Naive thymus-derived CD4-positive, alpha-beta T cell (primary cell): Measurements from ENCODE around the gene ADD3. TPM values are rescaled to one million over a fixed set of nuclear protein-coding genes. Genes with fewer than 3 reads are reported as not detected.
A peak's percentile ranks its signal among the peaks of the same experiment; 100 is the strongest.

Experiments
- ATAC-seq: fragments of 150-1000 bp; cut with Tn5 transposase; 2 replicates; pipeline ENCODE4 v1.10.0; 2021; ENCODE audit warnings: mild to moderate bottlenecking, moderate library complexity
- CTCF ChIA-PET: fragments of 350-600 bp; sonication (Branson Sonifier 250); formaldehyde crosslinking; loops from one replicate; lab custom pipeline; 2021; ENCODE audit warnings: antibody characterized with exemption; lab: Charles Lee
- POLR2A ChIA-PET: fragments of 350-600 bp; sonication (Branson Sonifier 250); formaldehyde crosslinking; loops from one replicate; lab custom pipeline; 2021; ENCODE audit warnings: antibody characterized with exemption, inconsistent platforms; lab: Charles Lee
- DNase-seq, 9 donors: peaks; one replicate each; pipeline versions ENCODE4 v3.0.0 to v3.0.0-alpha.2; 2020 to 2022; ENCODE audit warnings: mixed read lengths in 1 of 9
- H3K27ac ChIP-seq: one replicate; pipeline ENCODE4 v1.7.0; 2013; ENCODE audit warnings: mild to moderate bottlenecking, low read depth, low read length, moderate library complexity
- H3K27me3 ChIP-seq, 2 donors: one replicate each; pipeline ENCODE4 v1.7.0; 2013; ENCODE audit warnings: low read length in 2 of 2, mild to moderate bottlenecking in 2 of 2, moderate library complexity in 2 of 2; ENCODE audit not compliant: control insufficient read depth in 2 of 2, insufficient read depth in 2 of 2
- H3K36me3 ChIP-seq, 3 experiments: 1 replicate in 2 of 3; 2 replicates in 1 of 3; pipeline ENCODE4 v1.7.0; 2013; ENCODE audit warnings: low read length in 3 of 3, mild to moderate bottlenecking in 3 of 3, moderate library complexity in 1 of 3; ENCODE audit not compliant: insufficient read depth in 3 of 3, control insufficient read depth in 2 of 3
- H3K4me1 ChIP-seq, 2 donors: one replicate each; pipeline ENCODE4 v1.7.0; 2013; ENCODE audit warnings: low read length in 2 of 2, mild to moderate bottlenecking in 2 of 2, moderate library complexity in 1 of 2; ENCODE audit not compliant: control insufficient read depth in 2 of 2, insufficient read depth in 2 of 2
- H3K4me3 ChIP-seq: 2 replicates; pipeline ENCODE4 v1.7.0; 2013; ENCODE audit warnings: mild to moderate bottlenecking, low read length
- H3K9me3 ChIP-seq, 3 experiments: 1 replicate in 2 of 3; 2 replicates in 1 of 3; pipeline ENCODE4 v1.7.0; 2013; ENCODE audit warnings: low read length in 3 of 3; ENCODE audit not compliant: control insufficient read depth in 2 of 3
- H3K27ac Mint-ChIP-seq, 9 donors: one replicate each; pipeline ENCODE4 v1.8.0; 2020 to 2022; ENCODE audit warnings: mixed read lengths in 9 of 9, mild to moderate bottlenecking in 8 of 9, moderate library complexity in 5 of 9, inconsistent platforms in 2 of 9
- H3K27me3 Mint-ChIP-seq, 5 donors: one replicate each; pipeline ENCODE4 v1.8.0; 2021 to 2022; ENCODE audit warnings: mixed read lengths in 5 of 5, mild to moderate bottlenecking in 1 of 5
- H3K36me3 Mint-ChIP-seq, 5 donors: one replicate each; pipeline ENCODE4 v1.8.0; 2020 to 2022; ENCODE audit warnings: mixed read lengths in 5 of 5, mild to moderate bottlenecking in 3 of 5, inconsistent platforms in 1 of 5
- H3K4me1 Mint-ChIP-seq, 7 donors: one replicate each; pipeline ENCODE4 v1.8.0; 2020 to 2022; ENCODE audit warnings: mixed read lengths in 7 of 7, mild to moderate bottlenecking in 3 of 7, inconsistent platforms in 1 of 7
- H3K4me3 Mint-ChIP-seq, 10 donors: one replicate each; pipeline ENCODE4 v1.8.0; 2020 to 2022; ENCODE audit warnings: mild to moderate bottlenecking in 10 of 10, mixed read lengths in 10 of 10, moderate library complexity in 6 of 10, inconsistent platforms in 2 of 10
- H3K9me3 Mint-ChIP-seq, 11 donors: one replicate each; pipeline ENCODE4 v1.8.0; 2020 to 2022; ENCODE audit warnings: mixed read lengths in 11 of 11, mild to moderate bottlenecking in 4 of 11, inconsistent platforms in 1 of 11, moderate library complexity in 1 of 11
- intact Hi-C, 2 donors: fragments of 100-400 bp; cut with micrococcal nuclease; formaldehyde crosslinking; loops; one replicate each; pipeline ENCODE4 v1.15.1; 2023
- polyA plus RNA-seq, 2 donors: library from polyadenylated mRNA; unstranded; fragments of 300-500 nt; fragmentation: Illumina TruSeq; gene quantifications; one replicate each; pipeline ENCODE4 v1.2.3, GENCODE V29; 2021
- total RNA-seq, 6 experiments: library from RNA in 5 of 6; stranded (reverse) in 5 of 6; gene quantifications; 1 replicate in 5 of 6; 2 replicates in 1 of 6; pipeline ENCODE4 v1.2.3 and lab custom pipeline; 2021 to 2026

Gene ADD3
- total and polyA plus RNA-seq, 7 experiments from 2014 or later = 281 to 535 (median 450) TPM

- DNase-seq (peak in 7 of 9 donors; percentile 63 to 81 (median 76)), ATAC-seq (peak; percentile 79)
- intact Hi-C loops = loop anchor here (1.0 to 5.0 kb wide), 8 partner anchors 18 to 359 kb away; partner anchors contain the start of gene DUSP5 (in 1 of the 2)
- H3K27me3 Mint-ChIP-seq = no peaks in the 10 kb centered on the region
- H3K27ac Mint-ChIP-seq = peak overlapping the region in 7 of 9 donors; percentile 5 to 83 (median 37)
- ChIA-PET CTCF (interaction anchor here (0.6 to 2.9 kb wide), 37 partner anchors 9 to 500 kb away, joined by 3 to 39 read pairs (median 4); partner anchors contain the start of genes MXI1 and SMNDC1), POLR2A (interaction anchor here (0.7 to 9.3 kb wide), 9 partner anchors 14 to 167 kb away, joined by 3 to 107 read pairs (median 3); partner anchors contain the start of genes MXI1 and SMNDC1)
- H3K36me3 ChIP-seq = peaks cover 0 to 13% (median under 1%) of the 10 kb centered on the region in 3 experiments
- peaks cover 22 to 45% (median 41%) of the 10 kb centered on the region in 7 donors for H3K4me1 Mint-ChIP-seq
- H3K27ac ChIP-seq = no peak overlapping the region
- no peaks in the 10 kb centered on the region for H3K27me3 ChIP-seq
- peaks cover 0 to 9% (median under 1%) of the 10 kb centered on the region in 5 donors for H3K36me3 Mint-ChIP-seq
- peaks cover 14 to 20% of the 10 kb centered on the region in 2 donors for H3K4me1 ChIP-seq
- H3K9me3 Mint-ChIP-seq = peaks cover 0 to 2% (median 0%) of the 10 kb centered on the region in 11 donors
- no peaks in the 10 kb centered on the region for H3K9me3 ChIP-seq
- no peak overlapping the region for H3K4me3 Mint-ChIP-seq
- H3K4me3 ChIP-seq = no peak overlapping the region
Measured at GRCh38 chr10:110138197-110138812, 130.5 kb downstream of the ADD3 start.

GRCh38 chr10:110141185-110141584 lies 133.4 kb downstream of the ADD3 start:
- Histone ChIP-seq H3K4me1 (peaks cover 14 to 20% of the 10 kb centered on the region in 2 donors), H3K36me3 (no peaks in the 10 kb centered on the region), H3K4me3 (no peak overlapping the region), H3K27ac (no peak overlapping the region), H3K27me3 (no peaks in the 10 kb centered on the region), H3K9me3 (no peaks in the 10 kb centered on the region)
- intact Hi-C loops = no loop called here
- Mint-ChIP-seq H3K4me1 (peaks cover 24 to 48% (median 43%) of the 10 kb centered on the region in 7 donors), H3K36me3 (peaks cover 0 to 7% (median 0%) of the 10 kb centered on the region in 5 donors), H3K9me3 (peaks cover 0 to 2% (median 0%) of the 10 kb centered on the region in 11 donors), H3K4me3 (peak overlapping the region in 2 of 10 donors; percentile 20 to 50), H3K27me3 (peaks cover 0 to 17% (median 0%) of the 10 kb centered on the region in 5 donors), H3K27ac (peak overlapping the region in 5 of 9 donors; percentile 10 to 72 (median 36))
- no peak for DNase-seq
- ChIA-PET CTCF (interaction anchor here (0.7 to 3.0 kb wide), 7 partner anchors 10 to 151 kb away, joined by 3 to 19 read pairs (median 3); no protein-coding TSS in a partner anchor), POLR2A (interaction anchor here (0.9 to 9.3 kb wide), 4 partner anchors 9 to 88 kb away, joined by 3 to 107 read pairs (median 3); partner anchors contain the start of gene MXI1)
- ATAC-seq = peak; percentile 52

- no peak overlapping the region for H3K27ac ChIP-seq
- no peaks in the 10 kb centered on the region for H3K9me3 ChIP-seq
- ChIA-PET CTCF (interaction anchor here (0.9 to 3.0 kb wide), 6 partner anchors 15 to 150 kb away, joined by 3 to 19 read pairs (median 3); no protein-coding TSS in a partner anchor), POLR2A (interaction anchor here (0.8 to 9.3 kb wide), 5 partner anchors 10 to 87 kb away, joined by 3 to 107 read pairs (median 3); partner anchors contain the start of gene MXI1)
- H3K4me3 ChIP-seq = no peak overlapping the region
- H3K4me1 Mint-ChIP-seq = peaks cover 23 to 45% (median 40%) of the 10 kb centered on the region in 7 donors
- no peaks in the 10 kb centered on the region for H3K36me3 ChIP-seq
- H3K9me3 Mint-ChIP-seq = peaks cover 0 to 2% (median 0%) of the 10 kb centered on the region in 11 donors
- H3K4me1 ChIP-seq = peaks cover 14 to 20% of the 10 kb centered on the region in 2 donors
- H3K36me3 Mint-ChIP-seq = peaks cover 0 to 5% (median 0%) of the 10 kb centered on the region in 5 donors
- H3K27me3 Mint-ChIP-seq = peaks cover 0 to 25% (median 0%) of the 10 kb centered on the region in 5 donors
- H3K4me3 Mint-ChIP-seq = peak overlapping the region in 1 of 10 donors; percentile 3
- ATAC-seq (no peak), DNase-seq (no peak)
- H3K27me3 ChIP-seq = no peaks in the 10 kb centered on the region
- intact Hi-C loops = no loop called here
- H3K27ac Mint-ChIP-seq = peak overlapping the region in 6 of 9 donors; percentile 22 to 64 (median 40)
Measured at GRCh38 chr10:110141871-110142635, 134.3 kb downstream of the ADD3 start.

- H3K9me3 ChIP-seq = no peaks in the 10 kb centered on the region
- peak overlapping the region in 1 of 10 donors; percentile 2 for H3K4me3 Mint-ChIP-seq
- ATAC-seq (no peak), DNase-seq (no peak)
- peaks cover 0 to 3% (median 0%) of the 10 kb centered on the region in 5 donors for H3K36me3 Mint-ChIP-seq
- H3K4me3 ChIP-seq = no peak overlapping the region
- peaks cover 16 to 36% (median 32%) of the 10 kb centered on the region in 7 donors for H3K4me1 Mint-ChIP-seq
- peaks cover 0 to 32% (median 0%) of the 10 kb centered on the region in 5 donors for H3K27me3 Mint-ChIP-seq
- H3K27me3 ChIP-seq = no peaks in the 10 kb centered on the region
- peaks cover 6 to 17% of the 10 kb centered on the region in 2 donors for H3K4me1 ChIP-seq
- no peak overlapping the region for H3K27ac ChIP-seq
- ChIA-PET POLR2A (interaction anchor here (1.0 to 9.3 kb wide), 4 partner anchors 14 to 83 kb away, joined by 3 to 107 read pairs (median 4); partner anchors contain the start of gene MXI1), CTCF (interaction anchor here (0.8 to 3.0 kb wide), 5 partner anchors 14 to 136 kb away, joined by 3 to 19 read pairs (median 3); no protein-coding TSS in a partner anchor)
- H3K9me3 Mint-ChIP-seq = peaks cover 0 to 2% (median 0%) of the 10 kb centered on the region in 11 donors
- peak overlapping the region in 3 of 9 donors; percentile 2 to 56 (median 28) for H3K27ac Mint-ChIP-seq
- intact Hi-C loops = no loop called here
- H3K36me3 ChIP-seq = no peaks in the 10 kb centered on the region
Measured at GRCh38 chr10:110142965-110143364, 135.2 kb downstream of the ADD3 start.

- H3K4me3 Mint-ChIP-seq = no peak overlapping the region
- ChIA-PET POLR2A (interaction anchor here (1.0 to 9.3 kb wide), 3 partner anchors 64 to 246 kb away, joined by 3 to 107 read pairs (median 4); partner anchors contain the start of gene MXI1), CTCF (interaction anchor here (0.7 kb wide), 1 partner anchor 162 kb away, joined by 4 read pairs; no protein-coding TSS in a partner anchor)
- DNase-seq (no peak), ATAC-seq (no peak)
- peaks cover 16 to 31% (median 26%) of the 10 kb centered on the region in 7 donors for H3K4me1 Mint-ChIP-seq
- H3K9me3 Mint-ChIP-seq = peaks cover 0 to 2% (median 0%) of the 10 kb centered on the region in 11 donors
- no peaks in the 10 kb centered on the region for H3K36me3 Mint-ChIP-seq
- peaks cover 0 to 48% (median 2%) of the 10 kb centered on the region in 5 donors for H3K27me3 Mint-ChIP-seq
- Histone ChIP-seq H3K36me3 (no peaks in the 10 kb centered on the region), H3K9me3 (no peaks in the 10 kb centered on the region), H3K4me1 (peaks cover 0 to 17% of the 10 kb centered on the region in 2 donors), H3K4me3 (no peak overlapping the region), H3K27me3 (no peaks in the 10 kb centered on the region), H3K27ac (no peak overlapping the region)
- no peak overlapping the region for H3K27ac Mint-ChIP-seq
- intact Hi-C loops = no loop called here
Measured at GRCh38 chr10:110144507-110144906, 136.7 kb downstream of the ADD3 start.
